HG02763 (cell line): ENCODE data around the gene PRUNE1.

Source experiments
- ATAC-seq: cut with Tn5 transposase; IDR thresholded peaks from one replicate; pipeline ENCODE4 v1.9.1; 2021; ENCODE audit warnings: mild to moderate bottlenecking, moderate library complexity; ENCODE audit not compliant: unreplicated experiment

PRUNE1 gene

GRCh38 chr1:150976879-150977694, 31.2 kb upstream of the PRUNE1 start:
- no peak for ATAC-seq

DNA sequence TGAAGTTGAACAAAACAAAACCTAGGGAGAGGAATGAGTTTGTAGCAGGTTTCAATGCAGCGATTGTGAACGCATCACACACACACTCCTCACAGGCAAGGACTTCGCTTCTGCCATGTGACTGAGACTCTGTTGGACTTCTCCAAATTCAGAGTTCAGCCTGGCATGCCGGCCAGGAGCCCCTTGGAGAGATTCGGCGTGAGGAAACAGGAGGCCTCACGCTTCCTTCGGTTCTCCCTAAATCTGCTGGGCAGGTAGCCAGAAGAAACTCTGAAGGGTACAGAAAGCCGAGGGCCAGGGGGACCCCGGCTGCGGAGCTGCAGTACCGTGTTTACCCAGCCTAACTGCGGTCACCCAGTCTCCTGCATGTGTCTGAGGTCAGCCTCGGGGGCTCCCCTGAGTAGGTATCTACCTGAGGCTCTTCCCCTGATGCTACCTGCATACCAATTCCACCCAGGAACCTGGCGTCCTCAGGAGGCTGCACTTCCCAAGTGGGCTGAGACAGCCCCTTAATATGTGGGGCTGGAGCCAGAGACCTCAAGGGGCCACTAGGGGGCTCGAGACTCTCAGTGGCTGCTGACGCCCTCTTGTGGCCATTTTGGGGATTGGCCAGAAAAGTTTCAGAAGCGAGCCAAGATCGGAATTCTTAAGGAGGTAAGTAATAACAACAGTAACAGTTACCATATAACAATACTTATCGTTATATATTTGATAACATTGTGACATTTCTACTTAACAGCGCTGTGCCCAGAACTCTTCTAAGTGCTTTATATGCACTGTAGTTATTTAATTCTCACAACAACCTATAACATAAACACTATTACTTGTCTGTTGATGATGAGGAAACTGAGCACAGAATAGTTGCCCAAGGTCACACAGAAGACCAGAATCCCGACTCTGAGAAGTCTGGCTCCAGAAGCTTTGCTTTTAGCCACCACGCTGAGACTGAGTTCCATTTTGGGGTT, 28.9 kb upstream of the PRUNE1 start:
- ATAC-seq, result no peak

GRCh38 chr1:150981177-150981804, 27.0 kb upstream of the PRUNE1 start:
- no peak for ATAC-seq

GRCh38 chr1:150981805-150982712, 26.2 kb upstream of the PRUNE1 start, which contains the start of gene ANXA9:
Gene ANXA9 (plus strand): TSS chr1:150982292. CDS start chr1:150983106, 814 bp downstream.
- no peak for ATAC-seq

GRCh38 chr1:150985179-150985825, 22.9 kb upstream of the PRUNE1 start:
- ATAC-seq, result no peak

DNA sequence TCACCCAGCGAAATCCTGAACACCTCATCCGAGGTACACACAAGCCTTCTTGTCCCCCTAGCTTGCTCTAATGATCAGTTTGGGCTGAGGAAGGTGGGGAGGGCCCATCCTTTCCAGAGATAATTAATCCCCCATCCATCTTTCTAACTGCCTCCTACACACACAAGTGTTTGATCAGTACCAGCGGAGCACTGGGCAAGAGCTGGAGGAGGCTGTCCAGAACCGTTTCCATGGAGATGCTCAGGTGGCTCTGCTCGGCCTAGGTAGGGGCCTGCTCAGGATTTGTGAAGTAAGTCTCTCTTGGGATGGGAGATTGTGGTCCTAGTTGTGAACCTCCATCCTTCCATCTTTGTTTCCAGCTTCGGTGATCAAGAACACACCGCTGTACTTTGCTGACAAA, 20.3 kb upstream of the PRUNE1 start:
- no peak for ATAC-seq

GRCh38 chr1:150992626-150993025, 15.6 kb upstream of the PRUNE1 start:
- ATAC-seq, result no peak

GRCh38 chr1:150994248-150994647, 14.0 kb upstream of the PRUNE1 start:
- ATAC-seq, result no peak

DNA sequence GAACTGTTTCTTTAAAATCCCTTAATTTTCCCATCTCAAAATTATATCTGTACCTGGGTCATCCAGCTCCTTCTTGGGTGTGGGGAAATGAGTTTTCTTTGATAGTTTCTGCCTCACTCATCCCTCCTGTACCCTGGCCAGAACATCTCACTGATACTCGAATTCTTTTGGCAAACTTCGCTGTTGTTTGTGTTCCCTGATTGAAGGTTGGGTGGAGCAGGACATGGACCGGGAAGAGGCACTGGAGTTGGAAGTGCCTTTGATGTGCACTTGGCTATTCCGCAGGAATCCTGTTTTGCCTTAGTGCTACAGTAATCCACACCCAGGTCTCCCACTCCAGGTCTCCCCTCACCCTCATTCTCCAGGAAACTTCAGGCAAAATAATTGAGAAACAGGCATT, 12.8 kb upstream of the PRUNE1 start:
- ATAC-seq, result no peak

- no peak for ATAC-seq
Measured at GRCh38 chr1:150995896-150996295, 12.4 kb upstream of the PRUNE1 start.

GRCh38 chr1:150997126-150997872, 10.9 kb upstream of the PRUNE1 start:
- no peak for ATAC-seq

- no peak for ATAC-seq
Measured at GRCh38 chr1:150997949-150998348, 10.3 kb upstream of the PRUNE1 start.

DNA sequence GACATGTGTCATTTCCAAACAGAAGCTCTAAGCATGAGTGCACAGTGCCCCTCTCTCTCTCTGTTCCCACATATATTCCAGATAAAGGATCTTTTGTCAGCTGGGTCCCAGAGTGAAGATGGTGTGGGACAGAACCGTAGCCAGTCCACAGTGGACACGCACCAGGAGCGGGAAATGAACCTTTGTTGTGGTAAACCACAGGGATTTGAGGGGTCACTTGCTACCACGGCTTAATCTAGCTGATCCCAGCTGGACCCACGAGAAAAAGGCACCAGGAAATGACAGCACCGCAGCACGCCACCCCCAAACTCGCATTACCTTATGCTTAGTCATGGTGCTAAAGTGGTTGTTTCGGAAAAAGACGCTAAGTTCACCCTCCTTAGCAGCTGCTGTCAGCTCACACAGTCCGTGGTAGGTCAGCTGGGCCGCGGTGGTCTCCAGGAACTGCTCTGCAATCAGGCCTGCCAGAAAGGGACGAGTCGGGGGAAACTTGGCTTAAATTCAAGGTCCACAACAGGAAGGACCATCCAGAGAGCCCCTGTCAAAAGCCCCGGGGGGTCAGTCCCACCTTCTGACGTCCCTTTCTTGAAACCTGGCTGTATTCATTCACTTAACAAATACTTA, 9.1 kb upstream of the PRUNE1 start:
- no peak for ATAC-seq

- ATAC-seq, result no peak
Measured at GRCh38 chr1:150999926-151000325, 8.3 kb upstream of the PRUNE1 start.

DNA sequence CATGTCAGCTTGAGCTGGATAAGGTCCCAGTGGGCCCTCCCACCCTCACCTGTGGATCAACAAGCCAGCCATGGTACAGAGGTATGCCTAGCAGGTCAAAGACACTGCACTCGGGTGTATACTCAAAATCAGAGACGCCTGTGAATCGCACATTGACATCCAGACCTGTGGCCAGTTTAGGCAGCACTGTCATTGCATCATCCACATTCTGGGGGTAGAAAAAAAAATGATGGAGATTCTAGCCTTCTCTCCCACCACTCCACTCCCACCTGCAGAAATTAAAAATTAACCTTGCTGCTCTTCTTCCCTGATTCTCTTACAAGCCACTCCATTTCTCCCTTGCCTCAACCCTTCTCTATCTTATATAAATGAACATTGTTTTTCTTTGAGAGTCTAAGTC, 7.8 kb upstream of the PRUNE1 start:
- no peak for ATAC-seq

- no peak for ATAC-seq
Measured at GRCh38 chr1:151001602-151002001, 6.6 kb upstream of the PRUNE1 start.

GRCh38 chr1:151002051-151002450, 6.2 kb upstream of the PRUNE1 start:
- ATAC-seq, result no peak

DNA sequence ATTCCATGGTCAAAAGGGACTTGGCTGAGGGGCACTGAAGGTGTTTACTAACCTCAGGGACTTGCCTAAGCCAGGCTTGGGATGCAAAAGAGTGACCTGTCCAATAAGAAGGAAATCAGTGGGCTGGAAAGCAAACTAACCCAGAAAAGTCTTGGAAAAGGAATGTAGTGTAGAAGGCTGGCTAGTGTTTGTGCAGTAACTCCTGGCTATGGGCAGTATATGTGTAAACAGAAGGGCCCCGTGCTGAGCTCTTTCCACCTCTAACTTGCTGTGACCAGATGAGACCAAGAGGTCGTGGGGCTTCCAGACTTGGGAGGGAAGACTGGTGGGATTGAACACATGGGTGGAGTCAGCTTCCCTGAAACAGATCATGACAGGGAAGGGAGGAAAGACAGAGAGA, 5.6 kb upstream of the PRUNE1 start:
- no peak for ATAC-seq

DNA sequence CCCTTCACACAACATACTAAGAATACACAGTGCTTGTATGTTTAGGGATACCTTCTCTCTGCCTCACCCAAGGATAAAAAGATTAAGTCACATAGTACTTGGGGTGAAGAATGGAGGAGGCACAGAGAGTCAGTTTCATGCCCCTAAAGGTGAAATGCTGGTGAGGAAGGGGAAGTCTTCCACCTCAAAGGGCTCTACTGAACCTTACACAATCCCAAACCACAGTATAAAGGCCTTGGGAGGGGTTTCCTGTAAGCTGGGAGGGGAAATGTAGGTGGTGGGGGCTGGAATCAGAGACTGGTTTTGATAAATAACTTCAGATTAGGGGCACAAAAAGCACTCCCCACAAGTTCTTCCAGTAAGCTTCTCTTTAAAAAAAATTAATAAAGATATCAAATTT, 5.1 kb upstream of the PRUNE1 start:
- ATAC-seq, result no peak
